Stimulated activated CD8-positive, alpha-beta memory T cell treated with anti-CD3 and anti-CD28 coated beads, Interleukin-15, amount 100 ng/mL, for 4 hours (primary cell): ENCODE measurements around the gene FBXO10.
"Not testable (repeated sequence)": the region's sequence is repeated elsewhere in the genome, so short reads cannot be mapped to it uniquely, and the experiment has no call there.

Experiments
- DNase-seq, 2 donors: peaks; one replicate each; pipeline ENCODE4 v3.0.0-alpha.2; 2020; ENCODE audit warnings: low read depth in 2 of 2

The FBXO10 gene

DNA sequence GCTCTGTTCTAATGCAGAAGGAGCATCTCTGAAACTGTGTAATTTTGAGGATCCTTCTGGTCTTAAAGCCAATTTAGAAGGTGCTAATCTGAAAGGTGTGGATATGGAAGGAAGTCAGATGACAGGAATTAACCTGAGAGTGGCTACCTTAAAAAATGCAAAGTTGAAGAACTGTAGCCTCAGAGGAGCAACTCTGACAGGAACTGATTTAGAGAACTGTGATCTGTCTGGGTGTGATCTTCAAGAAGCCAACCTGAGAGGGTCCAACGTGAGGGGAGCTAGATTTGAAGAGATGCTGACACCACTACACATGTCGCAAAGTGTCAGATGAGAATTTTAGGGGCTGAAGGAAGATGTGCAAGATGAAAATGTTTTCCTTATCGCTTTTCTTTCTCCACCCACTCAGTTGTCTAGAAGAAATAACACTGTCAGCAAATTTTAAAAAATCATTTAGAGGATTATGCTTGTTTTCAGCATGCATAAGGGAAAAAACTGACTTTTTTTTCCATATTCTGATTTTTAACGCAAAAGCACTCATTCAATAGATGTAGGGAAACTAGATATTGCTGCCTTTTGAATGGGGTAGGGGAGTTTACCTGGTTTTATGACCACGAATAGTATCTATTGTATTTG, 98.1 kb downstream of the FBXO10 start:
- DNase-seq, result not testable (repeated sequence)

DNA sequence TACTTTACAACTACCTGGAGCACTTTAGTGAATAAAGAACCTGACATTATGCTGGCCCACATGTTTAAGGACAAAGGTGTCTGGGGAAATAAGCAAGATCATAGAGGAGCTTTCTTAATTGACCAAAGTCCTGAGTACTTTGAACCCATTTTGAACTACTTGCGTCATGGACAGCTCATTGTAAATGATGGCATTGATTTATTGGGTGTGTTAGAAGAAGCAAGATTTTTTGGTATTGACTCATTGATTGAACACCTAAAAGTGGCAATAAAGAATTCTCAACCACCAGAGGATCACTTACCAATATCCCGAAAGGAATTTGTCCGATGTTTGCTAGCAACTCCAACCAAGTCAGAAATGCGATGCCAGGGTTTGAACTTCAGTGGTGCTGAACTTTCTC, 98.7 kb downstream of the FBXO10 start:
- DNase-seq, result not testable (repeated sequence)

DNA sequence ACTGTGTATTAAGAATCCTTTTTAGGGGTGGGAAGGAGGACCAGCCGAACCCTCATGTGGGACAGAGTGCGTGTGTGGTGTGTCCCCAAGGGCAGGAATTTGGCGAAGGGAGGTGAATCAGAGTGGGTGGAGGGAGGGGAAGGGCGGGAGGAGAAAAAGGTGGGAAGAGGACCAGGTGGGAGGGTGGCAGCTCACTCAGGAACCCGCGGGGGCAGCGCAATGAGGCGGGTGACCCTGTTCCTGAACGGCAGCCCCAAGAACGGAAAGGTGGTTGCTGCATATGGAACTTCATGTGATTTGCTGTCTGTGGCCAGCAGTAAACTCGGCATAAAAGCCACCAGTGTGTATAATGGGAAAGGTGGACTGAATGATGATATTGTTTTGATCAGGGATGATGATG, 99.2 kb downstream of the FBXO10 start:
- DNase-seq, result no peak

GRCh38 chr9:37474438-37474837, 101.7 kb downstream of the FBXO10 start:
- DNase-seq, result no peak

GRCh38 chr9:37473982-37474381, 102.2 kb downstream of the FBXO10 start:
- not testable (repeated sequence) for DNase-seq

DNA sequence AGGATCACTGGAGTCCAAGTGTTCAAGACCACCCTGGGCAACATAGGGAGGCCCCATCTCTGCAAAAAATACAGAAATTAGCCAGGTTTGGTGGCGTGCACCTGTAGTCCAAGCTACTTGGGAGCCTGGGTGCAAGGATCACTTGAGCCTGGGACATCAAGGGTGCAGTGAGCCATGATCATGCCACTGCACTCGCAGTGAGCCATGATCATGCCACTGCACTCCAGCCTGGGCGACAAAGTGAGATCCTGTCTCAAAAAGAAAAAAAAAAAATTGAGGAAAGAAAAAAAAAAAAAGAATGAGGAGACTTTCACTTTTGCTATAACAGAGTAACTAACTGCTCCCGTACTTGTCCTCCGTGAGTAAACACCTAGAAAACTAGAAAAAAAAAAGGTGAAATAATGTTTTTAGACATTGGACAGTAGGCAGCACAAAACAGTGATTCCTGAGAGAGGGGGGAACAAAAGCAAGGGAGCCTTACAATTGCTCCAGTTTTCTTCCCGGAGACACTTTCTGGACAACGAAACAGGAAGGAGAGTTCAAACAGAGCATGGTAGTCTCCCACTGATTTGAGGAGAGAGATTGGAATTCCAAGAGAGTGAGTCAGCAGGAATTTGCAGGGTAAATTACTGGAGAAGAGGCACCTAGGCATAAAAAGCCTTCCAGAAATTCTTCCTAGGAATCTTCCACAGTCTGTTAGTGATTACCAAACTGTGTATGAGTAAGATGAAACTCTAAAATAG, 104.1 kb downstream of the FBXO10 start:
- no peak for DNase-seq

- DNase-seq, result no peak
Measured at GRCh38 chr9:37468620-37469019, 107.6 kb downstream of the FBXO10 start.

GRCh38 chr9:37467530-37467929, 108.7 kb downstream of the FBXO10 start:
- not testable (repeated sequence) for DNase-seq

DNA sequence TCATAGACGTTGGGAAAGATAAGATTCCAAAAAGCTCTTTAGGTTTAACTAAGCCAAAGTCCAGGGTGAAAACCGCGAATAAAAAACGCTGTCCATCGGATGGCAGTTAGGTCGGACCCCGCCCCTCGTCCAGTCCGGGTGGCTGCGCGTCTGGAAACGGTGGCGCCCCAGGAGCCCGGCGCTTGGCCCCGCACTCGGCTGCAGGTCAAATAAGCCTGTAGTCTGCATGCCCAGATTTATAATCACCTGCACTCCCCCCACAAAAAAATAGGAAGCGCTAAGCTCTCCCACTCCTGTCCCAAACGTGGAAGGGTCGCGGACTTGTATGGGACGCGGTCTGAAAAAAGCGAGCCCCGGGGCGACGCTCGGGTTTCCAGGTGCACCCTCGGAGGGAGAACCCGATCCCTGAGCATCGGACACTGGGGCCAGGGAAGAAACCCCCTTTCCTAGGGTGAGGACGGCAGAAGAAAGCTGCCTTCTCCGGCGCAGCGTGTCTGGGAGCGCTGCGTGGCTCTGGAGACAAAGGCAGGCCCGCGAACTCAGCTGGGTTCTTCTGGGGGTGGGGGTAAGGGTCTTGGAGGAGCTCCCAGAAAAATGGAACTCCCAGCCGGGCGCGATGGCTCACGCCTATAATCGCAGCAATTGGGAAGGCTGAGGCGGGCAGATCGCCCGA, 110.0 kb downstream of the FBXO10 start:
- no peak for DNase-seq

DNA sequence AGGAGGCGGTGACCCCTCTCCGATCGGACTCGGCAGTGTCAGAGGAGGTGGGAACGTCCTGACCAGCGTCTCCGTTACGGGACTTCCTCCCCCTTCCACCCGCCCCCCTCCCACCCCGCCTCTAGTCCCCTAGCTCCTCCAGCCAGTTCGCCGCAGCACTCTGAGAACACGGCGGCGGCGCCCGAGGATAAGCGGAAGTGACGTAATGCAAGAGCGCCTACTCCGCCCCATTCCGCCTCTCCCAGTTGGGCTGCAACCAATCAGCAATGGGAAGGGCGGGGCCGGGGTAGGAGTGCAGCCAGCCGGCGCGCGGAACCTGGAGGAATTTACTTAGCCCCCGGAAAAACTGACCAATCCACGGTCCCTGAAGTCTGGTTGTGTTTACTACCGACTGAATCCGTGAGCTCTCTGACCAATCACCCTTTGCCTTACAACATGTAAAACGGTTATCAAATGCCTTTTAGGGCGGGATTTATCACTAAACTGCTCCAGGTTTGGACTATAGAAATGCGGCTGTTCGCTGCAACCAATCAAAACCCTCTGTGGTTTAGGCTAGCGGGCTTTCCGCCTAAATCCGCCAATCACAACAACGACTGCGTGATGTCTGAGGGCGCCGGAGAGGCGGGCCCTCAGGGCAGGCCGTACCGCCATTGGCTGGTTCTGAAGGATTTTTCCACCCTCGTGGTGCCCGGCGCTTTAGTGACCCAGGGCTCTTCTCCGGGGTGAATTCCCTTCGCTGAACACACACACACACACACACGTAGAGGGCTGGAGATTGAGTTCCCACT, 110.7 kb downstream of the FBXO10 start, which contains the start of gene ZBTB5:
ZBTB5 (minus strand) TSS at position 202 of the 788 bp plus-strand sequence. CDS start 22,899 bp downstream, outside the sequence.
- peak; percentile 98 to 99 for DNase-seq

- DNase-seq, result peak in 1 of 2 donors; percentile 80
Measured at GRCh38 chr9:37464426-37465248, 111.5 kb downstream of the FBXO10 start.

DNA sequence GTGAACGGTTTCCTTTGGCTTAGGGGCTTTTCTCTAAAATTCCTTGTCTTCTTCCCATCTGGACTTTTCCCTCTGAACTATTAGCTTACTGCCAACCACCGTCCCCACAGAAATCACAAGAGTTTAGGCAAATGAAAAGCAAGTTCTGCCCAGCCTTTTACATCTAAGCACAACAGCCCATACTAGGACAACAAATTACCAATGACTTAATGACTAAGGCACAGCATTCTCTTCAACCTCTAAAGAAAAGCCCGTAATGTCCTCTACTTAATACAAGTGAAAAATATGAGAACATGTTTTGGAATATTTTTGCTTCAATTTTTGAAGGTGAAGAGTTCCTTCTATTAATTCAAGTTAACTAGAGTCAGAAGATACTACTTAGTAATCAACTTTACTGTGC, 112.2 kb downstream of the FBXO10 start:
- no peak for DNase-seq
